ENCODE measurements around the gene SLC6A7.

DNA sequence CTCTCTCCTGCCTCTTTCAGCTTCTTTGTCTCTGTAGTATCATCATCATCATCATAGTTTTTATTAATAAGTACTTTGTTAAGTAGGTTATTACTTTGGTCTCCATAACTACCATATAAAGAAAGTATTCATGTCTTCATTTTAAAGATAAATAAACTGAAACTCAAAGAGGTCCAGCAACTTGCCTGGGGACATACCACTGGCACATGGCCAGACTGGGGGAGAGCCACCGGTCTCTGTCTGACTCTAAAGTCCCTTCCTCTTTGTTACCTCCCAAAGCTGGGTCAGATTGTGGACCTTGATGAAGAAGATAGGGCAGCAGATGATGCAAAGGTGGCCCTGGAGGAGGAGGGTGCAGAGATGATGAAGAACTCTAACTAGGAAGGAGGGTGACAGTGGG lies 14.8 kb upstream of the SLC6A7 start:
- TF ChIP-seq CTCF (IDR thresholded peaks at IDR 0.05) (no peak), POLR2A (IDR thresholded peaks at IDR 0.05) (no peak), EP300 (IDR thresholded peaks at IDR 0.05) (no peak)
